PC-9 (cell line): ENCODE data around the gene B4GALT1. TPM values are rescaled to one million over a fixed set of nuclear protein-coding genes. Genes with fewer than 3 reads are reported as not detected.

Source experiments
- BruUV-seq: library from RNA; stranded (reverse); fragments of 400-500 nt; replicated peaks from 2 replicates; lab custom pipeline; 2021; lab: Mats Ljungman, UMichigan
- CTCF ChIA-PET: fragments of 300-600 bp; sonication (Branson Sonifier 250); formaldehyde crosslinking; loops from one replicate; lab custom pipeline; 2022; ENCODE audit warnings: antibody characterized with exemption; lab: Charles Lee
- POLR2A ChIA-PET: fragments of 300-600 bp; sonication (Branson Sonifier 250); formaldehyde crosslinking; loops from one replicate; lab custom pipeline; 2022; ENCODE audit warnings: antibody characterized with exemption; ENCODE audit not compliant: unreplicated experiment; lab: Charles Lee
- DNase-seq, 2 experiments: peaks; one replicate each; pipeline versions ENCODE4 v3.0.0 to v3.0.0-alpha.2; 2015 to 2022; ENCODE audit warnings: mixed read lengths in 1 of 2
- H2AFZ ChIP-seq: fragments of 200-600 bp; sonication (generic); 2 replicates; pipeline ENCODE4 v1.8.1; 2017; ENCODE audit warnings: antibody characterized with exemption
- H3F3A ChIP-seq: fragments of 200-600 bp; sonication (generic); 2 replicates; pipeline ENCODE4 v1.8.1; 2017; ENCODE audit warnings: antibody characterized with exemption, mild to moderate bottlenecking, low read depth; ENCODE audit not compliant: insufficient read depth
- H3K27ac ChIP-seq: fragments of 200-600 bp; sonication (generic); 2 replicates; pipeline ENCODE4 v1.6.1; 2016; ENCODE audit warnings: mixed run types
- H3K27me3 ChIP-seq: fragments of 200-600 bp; sonication (generic); 2 replicates; pipeline ENCODE4 v1.6.1; 2016; ENCODE audit warnings: low read depth, mixed run types; ENCODE audit not compliant: insufficient read depth
- H3K36me3 ChIP-seq: fragments of 200-600 bp; sonication (generic); 2 replicates; pipeline ENCODE4 v1.6.1; 2016; ENCODE audit warnings: low read depth, mixed run types
- H3K4me1 ChIP-seq: fragments of 200-600 bp; sonication (generic); replicated peaks from 2 replicates; pipeline ENCODE4 v1.6.1; 2016; ENCODE audit warnings: mixed run types; ENCODE audit not compliant: insufficient read depth
- H3K4me2 ChIP-seq: fragments of 200-600 bp; sonication (generic); 2 replicates; pipeline ENCODE4 v1.6.1; 2017; ENCODE audit warnings: mixed run types
- H3K4me3 ChIP-seq: fragments of 200-600 bp; sonication (generic); 2 replicates; pipeline ENCODE4 v1.6.1; 2016; ENCODE audit warnings: mixed run types
- H3K79me2 ChIP-seq: fragments of 200-600 bp; sonication (generic); 2 replicates; pipeline ENCODE4 v1.6.1; 2017; ENCODE audit warnings: low read depth, mixed run types
- H3K9me2 ChIP-seq: fragments of 200-600 bp; sonication (generic); 2 replicates; pipeline ENCODE4 v1.8.1; 2017; ENCODE audit warnings: mild to moderate bottlenecking; ENCODE audit not compliant: insufficient read depth
- H3K9me3 ChIP-seq: fragments of 200-600 bp; sonication (generic); 2 replicates; pipeline ENCODE4 v1.8.1; 2016; ENCODE audit warnings: low read depth; ENCODE audit not compliant: insufficient read depth
- H4K20me1 ChIP-seq: fragments of 200-600 bp; sonication (generic); 2 replicates; pipeline ENCODE4 v1.8.1; 2017; ENCODE audit not compliant: insufficient read depth
- EZH2 ChIP-seq: fragments of 200-600 bp; sonication (generic); IDR thresholded peaks from 2 replicates; pipeline ENCODE4 v1.8.0; 2017; ENCODE audit warnings: antibody characterized with exemption, low read depth
- intact Hi-C: fragments of 100-400 bp; cut with micrococcal nuclease; formaldehyde crosslinking; loops from one replicate; pipeline ENCODE4 v1.10.0; 2022; ENCODE audit not compliant: unreplicated experiment
- total RNA-seq: library from RNA; stranded (reverse); gene quantifications from 2 replicates; pipeline ENCODE4 v1.2.3, GENCODE V29; 2021
- TF ChIP-seq, protein P1 (sequence below): fragments of 200-600 bp; sonication (generic); conservative IDR thresholded peaks from 2 replicates; pipeline ENCODE4 v1.6.1; 2017; ENCODE audit warnings: mixed run types, antibody characterized with exemption, mild to moderate bottlenecking, moderate library complexity

Gene B4GALT1
- total RNA-seq, 1 experiment from 2014 or later = 87.2 TPM

DNA sequence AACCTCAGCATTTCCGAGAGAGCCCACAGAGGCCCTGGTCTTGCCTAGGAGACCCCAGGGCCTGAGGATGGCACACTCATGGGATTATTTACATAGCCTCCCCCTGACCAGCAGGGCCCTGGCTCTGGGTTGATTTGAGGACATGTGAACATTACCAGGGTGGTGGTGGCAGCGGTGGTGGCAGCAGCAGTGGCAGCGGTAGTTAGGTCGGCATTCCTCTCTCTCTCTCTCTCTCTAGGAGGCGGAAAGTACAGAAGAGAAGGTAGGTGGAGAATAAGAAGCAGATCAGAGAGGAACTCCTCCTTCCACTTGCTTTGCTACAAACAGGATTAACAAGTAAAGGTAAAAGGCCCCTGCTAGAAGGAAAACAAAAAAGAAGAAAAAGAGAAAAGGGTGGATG is 39.3 kb downstream of the B4GALT1 start:
- no TSS peak for BruUV-seq
- no peaks in the 10 kb centered on the region for H3K36me3 ChIP-seq
- H3K4me3 ChIP-seq = no peak overlapping the region

DNA sequence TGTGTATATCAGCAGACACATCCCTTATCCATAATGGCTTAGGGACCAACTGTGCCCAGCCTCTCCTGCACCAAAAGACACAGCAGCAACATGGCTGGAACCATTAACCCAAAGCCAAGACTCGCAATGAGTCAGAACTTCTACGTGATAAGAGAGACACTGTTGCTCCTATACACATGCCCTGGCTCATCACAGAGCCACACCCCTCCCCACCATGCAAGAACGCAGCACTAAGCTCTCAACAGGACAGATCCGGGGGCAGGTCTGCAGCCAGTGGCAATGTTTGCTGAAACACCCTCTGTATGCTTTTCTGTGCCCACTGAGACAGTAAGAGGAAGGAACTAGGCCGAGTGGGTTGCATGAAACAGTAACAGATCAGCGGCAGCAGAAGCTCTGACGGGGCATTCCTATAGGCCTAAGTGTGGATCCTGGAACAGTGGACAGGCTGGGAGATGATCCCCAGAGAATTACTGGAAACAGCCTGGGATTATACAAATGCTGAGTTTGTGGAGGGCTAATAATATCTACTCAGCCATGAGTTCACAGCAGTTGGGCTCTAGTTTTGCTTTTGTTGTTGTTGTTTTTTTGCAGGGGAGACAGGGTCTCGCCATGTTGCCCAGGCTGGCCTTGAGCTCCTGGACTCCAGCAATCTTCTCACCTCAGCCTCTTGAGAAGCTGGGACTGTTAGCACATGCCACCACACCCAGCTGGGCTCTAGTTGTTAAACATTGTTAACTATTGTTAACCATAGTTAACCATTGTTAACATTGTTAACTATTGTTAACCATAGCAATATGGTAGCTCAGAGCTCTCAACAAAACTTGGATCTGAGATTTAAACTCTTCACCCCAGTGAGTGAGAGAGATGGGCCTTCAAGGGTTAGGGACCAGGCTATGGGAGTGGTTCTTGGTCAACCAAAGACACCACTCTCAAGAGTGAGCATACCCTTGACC is 41.0 kb downstream of the B4GALT1 start:
- intact Hi-C loops = no loop called here
- Histone ChIP-seq H3K27me3 (no peaks in the 10 kb centered on the region), H3K4me2 (no peak overlapping the region), H2AFZ (no peak overlapping the region), H3K9me2 (no peaks in the 10 kb centered on the region), H3K4me3 (no peak overlapping the region), H3K79me2 (peaks cover 32% of the 10 kb centered on the region), H3K4me1 (peaks cover 32% of the 10 kb centered on the region), H3K9me3 (no peaks in the 10 kb centered on the region), H3K27ac (no peak overlapping the region), H3K36me3 (no peaks in the 10 kb centered on the region), H3F3A (peaks cover 17% of the 10 kb centered on the region), H4K20me1 (no peaks in the 10 kb centered on the region)
- TF ChIP-seq, protein P1, sequence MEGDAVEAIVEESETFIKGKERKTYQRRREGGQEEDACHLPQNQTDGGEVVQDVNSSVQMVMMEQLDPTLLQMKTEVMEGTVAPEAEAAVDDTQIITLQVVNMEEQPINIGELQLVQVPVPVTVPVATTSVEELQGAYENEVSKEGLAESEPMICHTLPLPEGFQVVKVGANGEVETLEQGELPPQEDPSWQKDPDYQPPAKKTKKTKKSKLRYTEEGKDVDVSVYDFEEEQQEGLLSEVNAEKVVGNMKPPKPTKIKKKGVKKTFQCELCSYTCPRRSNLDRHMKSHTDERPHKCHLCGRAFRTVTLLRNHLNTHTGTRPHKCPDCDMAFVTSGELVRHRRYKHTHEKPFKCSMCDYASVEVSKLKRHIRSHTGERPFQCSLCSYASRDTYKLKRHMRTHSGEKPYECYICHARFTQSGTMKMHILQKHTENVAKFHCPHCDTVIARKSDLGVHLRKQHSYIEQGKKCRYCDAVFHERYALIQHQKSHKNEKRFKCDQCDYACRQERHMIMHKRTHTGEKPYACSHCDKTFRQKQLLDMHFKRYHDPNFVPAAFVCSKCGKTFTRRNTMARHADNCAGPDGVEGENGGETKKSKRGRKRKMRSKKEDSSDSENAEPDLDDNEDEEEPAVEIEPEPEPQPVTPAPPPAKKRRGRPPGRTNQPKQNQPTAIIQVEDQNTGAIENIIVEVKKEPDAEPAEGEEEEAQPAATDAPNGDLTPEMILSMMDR = no peak
- no peak for TF ChIP-seq EZH2
- CTCF ChIA-PET = no interaction called here
- no peak for DNase-seq
- no TSS peak for BruUV-seq
- POLR2A ChIA-PET = no interaction called here

More for the DNA sequence above, 39.3 kb downstream of the B4GALT1 start:
- no peak overlapping the region for H2AFZ ChIP-seq
- peaks cover 50% of the 10 kb centered on the region for H3K4me1 ChIP-seq
- H3K9me3 ChIP-seq = no peaks in the 10 kb centered on the region
- TF ChIP-seq EZH2 = no peak
- no peaks in the 10 kb centered on the region for H3K9me2 ChIP-seq
- no peaks in the 10 kb centered on the region for H4K20me1 ChIP-seq
- H3K27me3 ChIP-seq = no peaks in the 10 kb centered on the region
- intact Hi-C loops = no loop called here
- H3K27ac ChIP-seq = no peak overlapping the region
- peaks cover 41% of the 10 kb centered on the region for H3K79me2 ChIP-seq
- POLR2A ChIA-PET = no interaction called here
- CTCF ChIA-PET = no interaction called here
- no peak for DNase-seq
- peaks cover 32% of the 10 kb centered on the region for H3F3A ChIP-seq
- H3K4me2 ChIP-seq = no peak overlapping the region

DNA sequence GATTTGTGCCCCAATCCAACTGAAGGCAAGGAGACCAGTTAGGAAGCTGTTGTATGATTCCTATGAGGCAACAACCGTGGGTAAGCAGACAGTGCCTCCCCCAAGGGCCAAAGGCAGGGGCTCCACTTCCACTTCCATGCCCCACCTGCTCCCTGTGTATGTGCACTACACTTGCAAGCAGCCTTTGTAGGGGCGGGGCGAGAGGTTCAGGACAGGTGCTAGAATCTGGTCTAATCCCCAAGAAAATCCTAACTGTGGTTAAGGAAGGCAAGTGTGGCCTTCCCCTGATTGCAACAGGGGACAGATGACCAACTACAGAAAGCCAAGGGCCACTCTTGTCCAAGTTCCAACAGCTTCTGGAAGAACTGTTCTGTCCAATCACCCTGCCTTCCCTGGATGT is 41.7 kb downstream of the B4GALT1 start:
- Histone ChIP-seq H3K4me2 (no peak overlapping the region), H3K27me3 (no peaks in the 10 kb centered on the region), H3K36me3 (no peaks in the 10 kb centered on the region), H3K27ac (no peak overlapping the region), H3K79me2 (peaks cover 26% of the 10 kb centered on the region), H4K20me1 (no peaks in the 10 kb centered on the region), H2AFZ (no peak overlapping the region), H3F3A (peaks cover 11% of the 10 kb centered on the region), H3K4me3 (no peak overlapping the region), H3K4me1 (peaks cover 25% of the 10 kb centered on the region), H3K9me3 (no peaks in the 10 kb centered on the region), H3K9me2 (no peaks in the 10 kb centered on the region)
- BruUV-seq = no TSS peak
- no peak for TF ChIP-seq EZH2
- TF ChIP-seq, protein P1 = no peak
- POLR2A ChIA-PET = no interaction called here
- CTCF ChIA-PET = no interaction called here
- no peak for DNase-seq
- intact Hi-C loops = no loop called here
